Skeletal muscle tissue (tissue), 4 donors: ENCODE data around the gene NPIPB5. TPM values are rescaled to one million over a fixed set of nuclear protein-coding genes. Genes with fewer than 3 reads are reported as not detected.
"Not testable (repeated sequence)": the region's sequence is repeated elsewhere in the genome, so short reads cannot be mapped to it uniquely, and the experiment has no call there.

Experiments
- H3K27ac ChIP-seq: one replicate; pipeline ENCODE4 v1.7.0; 2013; ENCODE audit warnings: mild to moderate bottlenecking, low read depth, low read length, inconsistent platforms
- H3K27me3 ChIP-seq, 3 donors: one replicate each; pipeline ENCODE4 v1.7.0; 2013; ENCODE audit warnings: low read length in 3 of 3; ENCODE audit not compliant: control insufficient read depth in 3 of 3, insufficient read depth in 3 of 3
- H3K36me3 ChIP-seq, 3 donors: one replicate each; pipeline ENCODE4 v1.7.0; 2013; ENCODE audit warnings: low read length in 3 of 3; ENCODE audit not compliant: control insufficient read depth in 3 of 3, insufficient read depth in 3 of 3
- H3K4me1 ChIP-seq, 3 donors: one replicate each; pipeline ENCODE4 v1.7.0; 2013; ENCODE audit warnings: low read length in 3 of 3, mild to moderate bottlenecking in 3 of 3; ENCODE audit not compliant: control insufficient read depth in 3 of 3, insufficient read depth in 3 of 3
- H3K4me3 ChIP-seq, 3 donors: one replicate each; pipeline ENCODE4 v1.7.0; 2013; ENCODE audit warnings: low read length in 3 of 3
- H3K9ac ChIP-seq, 3 donors: one replicate each; pipeline ENCODE4 v1.7.0; 2013; ENCODE audit warnings: low read length in 3 of 3, mild to moderate bottlenecking in 3 of 3, moderate library complexity in 2 of 3, low read depth in 1 of 3
- H3K9me3 ChIP-seq, 3 donors: one replicate each; pipeline ENCODE4 v1.7.0; 2013; ENCODE audit warnings: low read length in 3 of 3; ENCODE audit not compliant: control insufficient read depth in 3 of 3
- total RNA-seq: library from RNA; depleted of rRNA; stranded (reverse); fragments of >200 nt; gene quantifications from one replicate; pipeline ENCODE4 v1.2.3, GENCODE V29; 2014
- donor health status: Osteomylitis.

The NPIPB5 gene
- 124 TPM for total RNA-seq

DNA sequence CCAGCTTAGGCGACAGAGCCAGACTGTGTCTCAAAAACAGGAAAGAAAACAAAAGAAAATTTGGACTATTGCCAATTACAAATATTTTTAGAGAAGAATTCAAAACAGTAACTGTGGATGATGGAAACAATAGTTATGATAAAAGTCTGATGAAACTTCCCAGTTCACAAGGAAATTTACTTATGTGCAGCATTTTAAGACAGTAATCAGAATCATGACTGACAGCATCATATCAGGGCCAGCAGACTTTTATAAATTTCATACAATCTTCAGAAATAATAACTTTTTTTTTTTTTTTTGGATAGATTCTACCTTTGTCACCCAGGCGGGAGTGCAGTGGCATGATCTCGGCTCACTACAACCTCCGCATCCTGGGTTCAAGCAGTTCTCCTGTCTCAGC is at the start of gene NPIPB5:
TSS of gene NPIPB5 (plus strand) at position 301 of the 400 bp plus-strand sequence. CDS start 2,911 bp downstream, outside the sequence.
- not testable (repeated sequence) for H3K36me3 ChIP-seq, H3K9me3 ChIP-seq, H3K4me1 ChIP-seq, H3K9ac ChIP-seq, H3K27ac ChIP-seq, H3K27me3 ChIP-seq, H3K4me3 ChIP-seq

DNA sequence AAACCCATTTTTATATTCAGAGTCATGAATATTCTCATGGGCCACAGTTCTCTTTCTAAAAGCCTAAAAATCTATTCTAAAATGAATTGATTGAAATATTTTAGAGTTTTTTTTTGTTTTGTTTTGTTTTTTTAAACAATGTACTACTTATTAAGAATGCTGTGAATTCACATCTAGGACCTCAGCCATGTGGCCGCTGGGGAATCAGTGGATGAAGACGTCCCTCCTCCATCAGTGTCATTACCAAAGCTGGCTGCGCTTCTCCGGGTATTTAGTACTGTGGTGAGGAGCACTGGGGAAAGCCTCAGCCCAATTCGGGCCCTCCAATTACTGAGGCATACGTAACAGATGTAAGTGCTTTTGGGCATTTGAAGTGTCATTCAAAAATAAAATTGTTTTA is 41.8 kb upstream of the NPIPB5 start:
- not testable (repeated sequence) for H3K4me1 ChIP-seq, H3K36me3 ChIP-seq, H3K27ac ChIP-seq, H3K9me3 ChIP-seq, H3K9ac ChIP-seq, H3K27me3 ChIP-seq, H3K4me3 ChIP-seq

DNA sequence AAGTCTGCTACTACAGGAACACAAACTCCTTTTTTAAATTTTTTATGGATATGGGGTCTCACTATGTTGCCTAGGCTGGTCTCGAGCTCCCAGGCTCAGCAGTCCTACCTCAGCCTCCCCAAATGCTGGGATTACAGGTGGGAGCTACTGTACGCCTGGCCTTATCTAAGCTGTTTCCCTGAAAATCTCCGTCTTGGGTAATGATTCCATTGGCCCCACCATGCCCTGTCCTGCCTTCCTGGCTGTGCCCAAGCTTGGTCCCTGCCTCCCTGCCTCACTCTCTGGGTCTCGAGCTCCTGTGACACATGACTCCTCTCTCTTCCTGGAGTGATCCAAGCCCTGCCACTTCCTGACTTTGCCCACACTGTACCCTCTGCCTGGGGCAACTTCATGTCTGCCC is 27.3 kb downstream of the NPIPB5 start:
- H3K4me1 ChIP-seq, H3K4me3 ChIP-seq, H3K36me3 ChIP-seq, H3K27ac ChIP-seq, H3K9ac ChIP-seq, H3K27me3 ChIP-seq, H3K9me3 ChIP-seq: not testable (repeated sequence)

DNA sequence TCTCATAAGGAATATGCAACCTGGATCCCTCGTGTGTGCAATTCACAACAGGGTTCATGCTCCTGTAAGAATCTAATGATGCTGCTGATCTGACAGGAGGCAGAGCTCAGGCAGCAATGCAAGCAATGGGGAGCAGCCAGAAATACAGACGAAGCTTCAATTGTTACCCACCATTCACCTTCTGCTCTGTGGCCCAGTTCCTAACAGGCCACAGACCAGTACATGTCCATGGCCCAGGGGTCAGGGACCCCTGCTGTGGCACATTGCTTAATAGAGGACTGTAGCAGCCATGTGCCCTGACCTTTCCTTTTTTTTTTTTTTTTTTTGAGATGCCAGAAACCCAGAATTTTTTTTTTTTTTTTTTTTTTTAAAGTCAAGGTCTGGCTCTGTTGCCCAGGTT is 34.1 kb downstream of the NPIPB5 start:
- not testable (repeated sequence) for H3K9me3 ChIP-seq, H3K27me3 ChIP-seq, H3K27ac ChIP-seq, H3K4me1 ChIP-seq, H3K36me3 ChIP-seq, H3K9ac ChIP-seq, H3K4me3 ChIP-seq

DNA sequence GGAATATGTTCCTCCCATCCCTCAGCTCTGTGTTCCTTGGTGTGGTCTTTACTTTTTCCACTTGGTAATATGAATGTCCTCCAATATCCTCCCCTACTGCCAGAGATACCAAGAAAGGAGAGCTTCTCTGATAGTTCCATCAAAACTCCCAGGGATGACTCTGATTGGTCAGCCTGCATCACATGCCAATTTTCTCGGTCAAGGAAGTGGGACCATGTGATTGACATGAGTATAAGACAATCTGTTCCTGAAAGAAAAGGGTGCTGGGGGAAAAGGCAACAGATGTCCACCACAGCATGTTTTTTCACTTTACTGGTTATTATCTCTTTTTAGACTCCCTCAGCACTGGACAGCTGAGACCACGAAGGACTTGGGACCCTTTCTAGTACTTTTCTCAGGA is 35.9 kb downstream of the NPIPB5 start:
- not testable (repeated sequence) for H3K27me3 ChIP-seq, H3K9me3 ChIP-seq, H3K4me1 ChIP-seq, H3K4me3 ChIP-seq, H3K27ac ChIP-seq, H3K9ac ChIP-seq, H3K36me3 ChIP-seq

DNA sequence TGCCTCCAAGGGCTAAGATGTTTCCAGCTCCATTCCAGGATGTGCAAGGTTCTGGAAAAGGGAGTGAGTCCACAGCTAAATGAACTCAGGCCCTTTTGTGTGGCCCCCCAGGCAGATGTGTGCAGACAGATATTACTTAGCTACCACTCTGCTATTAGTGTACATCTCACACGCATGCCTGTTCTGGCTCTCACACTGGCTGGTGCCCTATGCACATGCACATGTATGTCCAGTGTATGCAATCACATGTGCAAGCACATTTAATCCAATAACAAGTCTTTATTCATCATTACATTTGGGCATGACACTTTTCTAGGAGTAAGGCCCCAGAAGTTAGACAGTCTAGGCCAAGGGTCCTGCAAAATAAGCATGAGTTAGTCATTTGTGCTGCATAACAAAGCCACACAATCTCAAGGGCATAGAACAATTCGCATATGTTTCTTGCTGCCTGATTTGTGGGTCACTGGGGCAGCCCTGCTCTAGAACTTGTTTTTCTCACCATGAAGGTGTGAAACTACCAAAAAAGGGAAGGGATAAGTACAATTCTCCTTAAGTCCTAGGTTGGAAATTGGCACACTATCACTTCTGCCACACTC is 36.6 kb downstream of the NPIPB5 start:
- not testable (repeated sequence) for H3K27ac ChIP-seq, H3K4me1 ChIP-seq, H3K36me3 ChIP-seq, H3K9ac ChIP-seq, H3K27me3 ChIP-seq, H3K4me3 ChIP-seq, H3K9me3 ChIP-seq

DNA sequence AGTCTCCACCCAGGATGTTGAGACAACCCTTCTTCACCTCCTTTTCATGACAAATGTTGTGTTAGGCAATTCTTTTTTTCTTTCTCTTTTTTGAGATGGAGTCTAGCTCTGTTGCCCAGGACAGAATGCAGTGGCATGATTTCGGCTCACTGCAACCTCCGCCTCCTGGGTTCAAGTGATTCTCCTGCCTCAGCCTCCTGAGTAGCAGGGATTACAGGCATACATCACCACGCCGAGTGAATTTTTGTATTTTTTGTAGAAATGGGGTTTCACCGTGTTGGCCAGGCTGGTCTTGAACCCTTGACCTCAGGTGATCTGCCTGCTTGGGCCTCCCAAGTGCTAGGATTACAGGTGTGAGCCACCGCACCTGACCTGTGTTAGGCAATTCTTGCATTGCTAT is 39.2 kb downstream of the NPIPB5 start:
- not testable (repeated sequence) for H3K4me1 ChIP-seq, H3K9me3 ChIP-seq, H3K27me3 ChIP-seq, H3K27ac ChIP-seq, H3K9ac ChIP-seq, H3K36me3 ChIP-seq, H3K4me3 ChIP-seq

DNA sequence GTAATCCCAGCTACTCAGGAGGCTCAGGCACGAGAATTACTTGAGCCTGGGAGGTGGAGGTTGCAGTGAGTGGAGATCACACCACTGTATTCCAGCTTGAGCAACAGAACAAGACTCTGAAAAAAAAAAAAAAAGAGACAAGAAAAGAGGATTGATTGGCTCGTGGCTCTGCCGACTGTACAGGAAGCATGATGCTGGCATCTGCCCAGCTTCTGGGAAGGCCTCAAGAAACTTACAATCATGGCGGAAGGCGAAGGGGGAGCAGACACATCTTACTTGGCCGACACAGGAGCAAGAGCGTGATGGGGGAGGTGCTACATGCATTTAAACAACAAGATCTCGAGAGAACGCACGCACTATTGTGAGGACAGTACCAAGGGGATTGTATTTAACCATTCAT is 40.5 kb downstream of the NPIPB5 start:
- not testable (repeated sequence) for H3K4me1 ChIP-seq, H3K27me3 ChIP-seq, H3K9me3 ChIP-seq, H3K9ac ChIP-seq, H3K27ac ChIP-seq, H3K4me3 ChIP-seq, H3K36me3 ChIP-seq

DNA sequence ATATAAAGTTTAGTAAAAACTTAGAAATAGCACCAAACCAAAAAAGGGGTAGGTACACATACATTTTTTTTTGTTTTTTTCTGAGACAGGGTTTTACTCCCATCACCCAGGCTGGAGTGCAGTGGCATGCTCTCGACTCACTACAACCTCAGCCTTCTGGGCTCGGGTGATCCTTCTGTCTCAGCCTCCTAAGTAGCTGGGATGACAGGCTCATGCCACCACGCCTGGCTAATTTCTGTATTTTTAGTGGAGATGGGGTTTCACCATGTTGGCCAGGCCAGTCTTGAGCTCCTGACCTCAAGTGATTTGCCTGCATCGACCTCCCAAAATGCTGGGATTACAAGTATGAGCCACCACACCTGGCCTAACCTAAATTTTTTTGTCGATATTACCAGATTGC is 41.0 kb downstream of the NPIPB5 start:
- H3K9ac ChIP-seq, H3K9me3 ChIP-seq, H3K27ac ChIP-seq, H3K4me3 ChIP-seq, H3K36me3 ChIP-seq, H3K4me1 ChIP-seq, H3K27me3 ChIP-seq: not testable (repeated sequence)

DNA sequence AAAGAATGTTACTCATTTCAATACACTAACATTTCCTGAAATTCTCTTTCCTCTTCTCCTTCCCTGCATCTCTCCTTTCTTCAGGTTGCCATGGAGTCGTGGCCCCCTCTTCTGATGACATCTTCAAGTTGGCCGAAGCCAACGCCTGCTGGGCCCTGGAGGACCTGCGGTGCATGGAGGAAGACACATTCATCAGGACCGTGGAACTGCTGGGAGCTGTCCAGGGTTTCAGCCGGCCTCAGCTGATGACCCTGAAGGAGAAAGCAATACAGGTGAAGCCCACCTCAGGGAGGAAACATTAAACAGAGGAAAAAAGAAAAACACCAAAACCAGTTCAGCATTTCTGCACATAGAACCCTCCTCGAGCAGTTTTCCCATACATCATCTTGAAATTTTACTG is 46.1 kb downstream of the NPIPB5 start:
- H3K27me3 ChIP-seq, H3K9ac ChIP-seq, H3K4me3 ChIP-seq, H3K9me3 ChIP-seq, H3K27ac ChIP-seq, H3K36me3 ChIP-seq, H3K4me1 ChIP-seq: not testable (repeated sequence)
